Erythroblast (primary cell): ENCODE measurements around the gene OPRD1.

Experiments
- GATA1 ChIP-seq: IDR thresholded peaks from 2 replicates; pipeline ENCODE4 v1.6.1; 2011; ENCODE audit warnings: low read depth, mild to moderate bottlenecking, control low read depth, low read length, moderate library complexity
- POLR2A ChIP-seq: IDR thresholded peaks from 2 replicates; pipeline ENCODE4 v1.6.1; 2011; ENCODE audit warnings: mild to moderate bottlenecking, low read length

- no peak for TF ChIP-seq POLR2A
- no peak for TF ChIP-seq GATA1
These were observed 30.7 kb upstream of the OPRD1 start for GRCh38 chr1:28781305-28781704.
